HG03432 (cell line): ENCODE results near the gene CRYBB3.
"Not testable (repeated sequence)": the region's sequence is repeated elsewhere in the genome, so short reads cannot be mapped to it uniquely, and the experiment has no call there.

Source experiments
- ATAC-seq: cut with Tn5 transposase; IDR thresholded peaks from one replicate; pipeline ENCODE4 v1.9.1; 2021; ENCODE audit warnings: mild to moderate bottlenecking, moderate library complexity; ENCODE audit not compliant: unreplicated experiment

CRYBB3 gene

GRCh38 chr22:25238058-25238457 lies 38.4 kb downstream of the CRYBB3 start:
- ATAC-seq = not testable (repeated sequence)

DNA sequence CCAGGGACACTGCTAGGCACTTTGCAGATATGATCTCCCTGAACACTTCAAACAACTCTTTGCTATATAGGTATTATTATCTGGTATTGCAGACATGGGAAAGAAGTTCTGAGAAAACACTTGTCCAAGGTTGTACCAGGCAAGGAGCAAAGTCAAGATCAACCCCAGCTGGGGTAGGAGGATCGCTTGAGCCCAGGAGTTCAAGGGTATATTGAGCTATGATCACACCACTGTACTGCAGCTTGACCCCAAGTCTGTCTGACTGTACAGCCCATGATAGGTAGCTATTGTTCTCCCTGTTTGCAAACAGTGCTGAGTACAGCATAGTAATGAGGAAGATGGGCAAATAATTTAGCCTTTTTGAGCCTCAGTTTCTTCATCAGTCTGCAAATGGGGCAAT lies 55.5 kb downstream of the CRYBB3 start:
- not testable (repeated sequence) for ATAC-seq
